ENCODE measurements around the gene AK5. TPM values are rescaled to one million over a fixed set of nuclear protein-coding genes. Genes with fewer than 3 reads are reported as not detected.
"Not testable (repeated sequence)": the region's sequence is repeated elsewhere in the genome, so short reads cannot be mapped to it uniquely, and the experiment has no call there.

AK5 gene
- total and polyA plus RNA-seq, 10 donors = 0.33 to 16.3 (median 1.2) TPM

- WGBS, 5 donors = 39 to 45% (median 43%) methylated on average over 8 of the region's 8 CpGs
- intact Hi-C loops (cut with DNase I; ENCODE audit: low total_unique reads) = no loop called here
- peaks cover 0 to 34% (median 0%) of the 10 kb centered on the region in 7 donors for H3K27me3 ChIP-seq (replicated peaks in 1 of 7)
- peaks cover 3 to 32% (median 8%) of the 10 kb centered on the region in 6 donors for H3K4me1 ChIP-seq
- peaks cover 0 to 11% (median 1%) of the 10 kb centered on the region in 8 donors for H3K9me3 ChIP-seq
- no peaks in the 10 kb centered on the region for H3K36me3 ChIP-seq
- DNase-seq = no peak
- TF ChIP-seq, protein P1, sequence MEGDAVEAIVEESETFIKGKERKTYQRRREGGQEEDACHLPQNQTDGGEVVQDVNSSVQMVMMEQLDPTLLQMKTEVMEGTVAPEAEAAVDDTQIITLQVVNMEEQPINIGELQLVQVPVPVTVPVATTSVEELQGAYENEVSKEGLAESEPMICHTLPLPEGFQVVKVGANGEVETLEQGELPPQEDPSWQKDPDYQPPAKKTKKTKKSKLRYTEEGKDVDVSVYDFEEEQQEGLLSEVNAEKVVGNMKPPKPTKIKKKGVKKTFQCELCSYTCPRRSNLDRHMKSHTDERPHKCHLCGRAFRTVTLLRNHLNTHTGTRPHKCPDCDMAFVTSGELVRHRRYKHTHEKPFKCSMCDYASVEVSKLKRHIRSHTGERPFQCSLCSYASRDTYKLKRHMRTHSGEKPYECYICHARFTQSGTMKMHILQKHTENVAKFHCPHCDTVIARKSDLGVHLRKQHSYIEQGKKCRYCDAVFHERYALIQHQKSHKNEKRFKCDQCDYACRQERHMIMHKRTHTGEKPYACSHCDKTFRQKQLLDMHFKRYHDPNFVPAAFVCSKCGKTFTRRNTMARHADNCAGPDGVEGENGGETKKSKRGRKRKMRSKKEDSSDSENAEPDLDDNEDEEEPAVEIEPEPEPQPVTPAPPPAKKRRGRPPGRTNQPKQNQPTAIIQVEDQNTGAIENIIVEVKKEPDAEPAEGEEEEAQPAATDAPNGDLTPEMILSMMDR (IDR thresholded peaks at IDR 0.05 in 8 of 11, conservative IDR thresholded peaks at IDR 0.05 in 3 of 11) = no peak
- TF ChIP-seq POLR2AphosphoS5 (IDR thresholded peaks at IDR 0.05) (no peak), POLR2A (IDR thresholded peaks at IDR 0.05) (no peak)
- H3K4me3 ChIP-seq = no peak overlapping the region
- peak overlapping the region in 2 of 8 donors; percentile 13 to 46 for H3K27ac ChIP-seq
Measured at GRCh38 chr1:77412820-77413530, 131.2 kb downstream of the AK5 start.

DNA sequence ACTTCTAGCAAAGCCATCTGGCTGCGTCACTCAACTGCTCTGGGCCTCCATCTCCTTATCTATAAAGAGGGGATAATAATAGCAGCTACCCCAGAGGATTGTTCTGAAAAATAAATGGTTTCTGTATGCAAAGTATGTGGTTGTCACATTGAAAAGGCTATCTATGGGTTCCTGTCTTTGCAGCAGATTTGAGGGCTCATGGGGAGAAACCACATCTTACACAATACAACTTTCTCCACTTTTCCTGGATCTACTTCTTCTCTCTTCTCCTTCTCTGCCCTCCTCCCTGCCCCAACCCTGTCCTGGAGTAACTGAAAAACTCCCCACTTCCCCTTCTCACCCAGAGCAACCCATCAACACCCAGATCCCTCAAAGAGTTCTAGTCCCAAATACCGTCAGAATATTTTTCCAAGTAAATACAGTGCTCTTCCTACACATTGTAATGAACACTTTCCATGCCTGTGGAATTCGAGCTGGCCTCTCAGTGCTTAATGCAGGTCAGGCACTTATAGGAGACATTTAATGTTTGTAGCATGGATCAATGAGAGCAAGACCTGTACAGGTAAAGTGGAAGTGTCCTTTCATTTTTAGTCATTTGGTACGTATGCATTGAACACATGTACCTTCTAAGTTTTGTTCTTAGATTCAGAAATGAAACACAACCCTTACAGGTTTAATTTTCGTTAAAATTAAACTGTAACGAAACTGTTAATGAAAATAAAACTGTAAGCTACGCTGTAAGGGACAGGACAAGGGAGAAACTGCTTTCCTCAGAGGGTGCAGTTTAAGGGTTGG is 131.9 kb downstream of the AK5 start:
- 36 to 44% (median 41%) methylated on average over 7 of the region's 7 CpGs for WGBS, 5 donors
- no peak for TF ChIP-seq POLR2A (IDR thresholded peaks at IDR 0.05)
- TF ChIP-seq, protein P1 (IDR thresholded peaks at IDR 0.05 in 8 of 11, conservative IDR thresholded peaks at IDR 0.05 in 3 of 11) = no peak
- no peak for TF ChIP-seq POLR2AphosphoS5 (IDR thresholded peaks at IDR 0.05)
- Histone ChIP-seq H3K9me3 (peaks cover 0 to 16% (median 2%) of the 10 kb centered on the region in 8 donors), H3K36me3 (no peaks in the 10 kb centered on the region), H3K4me1 (peaks cover 3 to 32% (median 8%) of the 10 kb centered on the region in 6 donors), H3K27me3 (replicated peaks in 1 of 7) (peaks cover 0 to 38% (median 0%) of the 10 kb centered on the region in 7 donors), H3K27ac (peak overlapping the region in 2 of 8 donors; percentile 13 to 46), H3K4me3 (no peak overlapping the region)
- no peak for DNase-seq
- intact Hi-C loops (cut with DNase I; ENCODE audit: low total_unique reads) = no loop called here

DNA sequence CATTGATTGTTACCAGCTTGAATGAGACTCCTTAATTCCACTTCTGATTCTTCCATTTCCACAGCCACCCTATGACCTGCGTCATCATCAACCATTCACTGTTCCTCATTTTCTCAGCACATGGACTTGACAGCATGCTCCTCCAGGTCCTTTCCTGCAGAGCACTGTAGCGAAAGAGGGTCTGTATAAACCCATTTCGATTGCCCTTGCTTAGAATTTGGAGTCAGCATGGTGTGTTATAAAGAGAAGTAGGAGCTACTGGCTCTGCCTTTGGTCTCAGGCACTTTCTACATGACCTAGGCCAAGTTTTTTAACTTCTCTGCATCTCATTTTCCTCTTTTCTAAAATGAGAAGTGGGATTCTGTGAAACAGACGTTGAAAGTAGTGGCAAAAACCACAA is 133.8 kb downstream of the AK5 start:
- Histone ChIP-seq H3K9me3 (peaks cover 0 to 8% (median 0%) of the 10 kb centered on the region in 8 donors), H3K36me3 (no peaks in the 10 kb centered on the region), H3K4me3 (no peak overlapping the region), H3K27me3 (replicated peaks in 1 of 7) (peaks cover 0 to 38% (median 0%) of the 10 kb centered on the region in 7 donors), H3K27ac (no peak overlapping the region), H3K4me1 (peaks cover 3 to 32% (median 8%) of the 10 kb centered on the region in 6 donors)
- intact Hi-C loops (cut with DNase I; ENCODE audit: low total_unique reads) = no loop called here
- DNase-seq = no peak
- no peak for TF ChIP-seq POLR2A (IDR thresholded peaks at IDR 0.05)
- WGBS, 5 donors = 39 to 68% (median 46%) methylated on average over 4 of the region's 4 CpGs

GRCh38 chr1:77416692-77417450 is 135.1 kb downstream of the AK5 start:
- Histone ChIP-seq H3K27ac (no peak overlapping the region), H3K4me1 (peaks cover 3 to 32% (median 8%) of the 10 kb centered on the region in 6 donors)
- intact Hi-C loops (cut with DNase I; ENCODE audit: low total_unique reads) = no loop called here

GRCh38 chr1:77418055-77418454 is 136.2 kb downstream of the AK5 start:
- DNase-seq; H3K36me3 ChIP-seq; H3K27ac ChIP-seq; intact Hi-C loops (cut with DNase I; ENCODE audit: low total_unique reads); H3K4me3 ChIP-seq; H3K9me3 ChIP-seq: not testable (repeated sequence)
- WGBS, 5 donors = 93 to 100% (median 95%) methylated on average over 3 of the region's 3 CpGs
- H3K27me3 ChIP-seq (replicated peaks in 1 of 7) = peaks cover 0 to 31% (median 0%) of the 10 kb centered on the region in 7 donors
- peaks cover 3 to 25% (median 8%) of the 10 kb centered on the region in 6 donors for H3K4me1 ChIP-seq

More at GRCh38 chr1:77416692-77417450, 135.1 kb downstream of the AK5 start:
- no peak for DNase-seq
- TF ChIP-seq, protein P1 (IDR thresholded peaks at IDR 0.05 in 8 of 11, conservative IDR thresholded peaks at IDR 0.05 in 3 of 11) = peak in 1 of 11 experiments; percentile 20
- no peak for TF ChIP-seq POLR2AphosphoS5 (IDR thresholded peaks at IDR 0.05)
- Histone ChIP-seq H3K4me3 (no peak overlapping the region), H3K27me3 (replicated peaks in 1 of 7) (peaks cover 0 to 38% (median 0%) of the 10 kb centered on the region in 7 donors), H3K36me3 (no peaks in the 10 kb centered on the region), H3K9me3 (peaks cover 0 to 8% (median 0%) of the 10 kb centered on the region in 8 donors)
- 84 to 88% (median 87%) methylated on average over 5 of the region's 5 CpGs for WGBS, 5 donors
